Measurements from ENCODE around the gene SECISBP2.
"Not testable (repeated sequence)": the region's sequence is repeated elsewhere in the genome, so short reads cannot be mapped to it uniquely, and the experiment has no call there.

GRCh38 chr9:89371791-89372190 lies 53.5 kb downstream of the SECISBP2 start:
- not testable (repeated sequence) for TF ChIP-seq CTCF (IDR thresholded peaks at IDR 0.05); POLR2AphosphoS5 (IDR thresholded peaks at IDR 0.05; ENCODE audit: insufficient read depth in 1 of 2, low read depth in 1 of 2); POLR2A (IDR thresholded peaks at IDR 0.05)
